Adipocyte (in vitro differentiated cells): ENCODE results near the gene CNKSR1.

ENCODE experiments used
- DNase-seq: peaks from one replicate; pipeline ENCODE4 v3.0.0-alpha.2; 2015; ENCODE audit warnings: low read depth
- H3K27me3 ChIP-seq: replicated peaks from 2 replicates; pipeline ENCODE4 v1.7.0; 2013; ENCODE audit warnings: mild to moderate bottlenecking, low read length, moderate library complexity; ENCODE audit not compliant: control insufficient read depth, insufficient read depth
- H3K36me3 ChIP-seq: 2 replicates; pipeline ENCODE4 v1.7.0; 2013; ENCODE audit warnings: low read length, mild to moderate bottlenecking, moderate library complexity; ENCODE audit not compliant: control insufficient read depth, insufficient read depth, severe bottlenecking
- H3K4me1 ChIP-seq: 2 replicates; pipeline ENCODE4 v1.7.0; 2013; ENCODE audit warnings: mild to moderate bottlenecking, low read length, moderate library complexity; ENCODE audit not compliant: control insufficient read depth, insufficient read depth
- H3K4me3 ChIP-seq: 2 replicates; pipeline ENCODE4 v1.7.0; 2013; ENCODE audit warnings: mild to moderate bottlenecking, low read length, moderate library complexity
- H3K9ac ChIP-seq: 2 replicates; pipeline ENCODE4 v1.7.0; 2013; ENCODE audit warnings: mild to moderate bottlenecking, low read length, moderate library complexity
- H3K9me3 ChIP-seq: 2 replicates; pipeline ENCODE4 v1.7.0; 2013; ENCODE audit warnings: mild to moderate bottlenecking, low read length, moderate library complexity; ENCODE audit not compliant: control insufficient read depth

The CNKSR1 gene

DNA sequence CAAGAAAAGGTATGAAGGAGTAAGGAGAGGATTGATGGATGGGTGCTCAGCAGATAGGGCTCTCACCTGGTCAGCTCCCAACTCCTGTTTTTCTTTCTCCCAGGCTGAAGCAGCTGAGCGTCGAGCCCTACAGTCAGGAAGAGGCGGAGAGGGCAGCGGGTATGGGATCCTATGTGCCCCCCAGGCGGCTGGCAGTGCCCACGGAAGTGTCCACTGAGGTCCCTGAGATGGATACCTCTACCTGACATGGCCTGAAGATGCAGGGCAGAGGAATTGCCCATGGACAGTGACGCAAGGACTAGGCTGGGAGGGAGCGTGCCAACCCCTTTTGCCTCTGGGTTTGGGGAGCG is 6.8 kb upstream of the CNKSR1 start:
- H3K36me3 ChIP-seq, result no peaks in the 10 kb centered on the region
- H3K9ac ChIP-seq, result peak overlapping the region; percentile 96
- H3K27me3 ChIP-seq, result no peaks in the 10 kb centered on the region
- no peak for DNase-seq
- H3K4me3 ChIP-seq, result peak overlapping the region; percentile 89
- no peaks in the 10 kb centered on the region for H3K9me3 ChIP-seq
- H3K4me1 ChIP-seq, result peaks cover 15% of the 10 kb centered on the region

DNA sequence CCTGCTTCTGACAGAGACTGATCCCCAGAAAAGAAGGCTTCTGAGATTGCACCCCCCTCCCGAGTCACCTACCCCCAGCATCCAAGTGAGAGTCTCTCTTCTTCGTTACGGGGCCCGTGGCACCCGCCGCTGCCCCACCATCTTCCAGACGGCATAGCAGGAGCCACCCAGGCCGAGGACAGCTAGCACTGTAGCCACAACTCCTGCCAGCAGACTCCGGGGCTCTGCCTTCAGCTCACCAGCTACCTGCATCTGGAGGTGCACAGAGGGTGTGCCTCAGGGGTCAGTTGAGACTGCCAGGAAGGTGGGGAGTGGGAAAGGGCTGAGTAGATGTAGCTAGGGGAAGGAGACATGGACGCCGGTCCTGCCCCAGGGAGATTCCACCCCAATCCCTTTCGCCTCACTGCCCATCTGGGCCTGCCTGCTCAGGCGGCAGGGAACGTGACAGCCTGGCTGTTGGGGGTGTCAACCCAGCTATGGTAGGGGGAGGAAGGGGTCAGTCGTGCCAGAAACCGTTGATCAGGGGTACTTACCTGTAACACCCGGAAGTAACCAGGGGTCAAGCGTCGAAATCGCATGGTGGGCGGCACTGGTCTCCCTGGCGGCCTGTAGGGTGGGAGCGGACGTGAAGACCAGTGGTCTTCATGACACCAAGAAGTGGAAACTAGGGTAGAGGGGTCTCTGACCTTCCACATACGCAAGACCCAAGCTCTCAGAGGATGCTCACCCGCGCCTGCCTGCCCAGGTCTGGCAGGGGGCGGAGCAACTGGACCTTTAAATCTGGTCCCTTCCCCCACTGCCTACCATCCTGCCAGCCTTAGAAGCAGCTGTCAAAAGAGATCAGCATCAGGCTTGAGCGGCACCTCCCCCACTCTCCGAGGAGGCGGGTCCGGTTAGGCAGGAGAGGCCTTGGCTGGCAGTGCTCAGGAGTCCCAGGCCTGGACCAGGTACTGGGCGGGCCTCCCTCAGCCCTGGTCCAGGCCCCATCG is 5.9 kb upstream of the CNKSR1 start, which contains the start of gene ZNF593OS:
Gene ZNF593OS (minus strand): TSS at position 749 of the 989 bp plus-strand sequence. CDS start 171 bp downstream, at position 578.
- Histone ChIP-seq H3K4me1 (peaks cover 15% of the 10 kb centered on the region), H3K9ac (peak within 1 kb of the TSS; percentile 96), H3K36me3 (no peaks in the 10 kb centered on the region), H3K9me3 (no peaks in the 10 kb centered on the region), H3K27me3 (no peaks in the 10 kb centered on the region), H3K4me3 (peak within 1 kb of the TSS; percentile 89)
- DNase-seq, result no peak

DNA sequence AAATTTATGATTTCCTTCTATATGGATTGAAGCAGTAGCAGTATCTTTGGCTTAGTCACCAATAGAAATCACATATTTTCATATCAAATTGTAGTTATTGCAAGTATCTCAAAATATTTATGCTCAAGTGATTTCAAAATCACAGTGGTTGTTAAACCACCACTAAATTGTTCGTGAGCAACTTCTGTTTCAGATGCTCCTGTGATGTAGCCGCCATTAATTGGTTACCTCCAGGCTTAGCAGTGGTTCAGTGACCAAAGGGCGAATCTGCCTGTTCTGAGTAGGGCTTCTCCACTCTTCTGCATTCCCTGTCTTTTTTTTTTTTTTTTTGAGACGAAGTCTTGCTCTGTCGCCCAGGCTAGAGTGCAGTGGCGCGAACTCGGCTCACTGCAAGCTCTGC is 1.9 kb upstream of the CNKSR1 start:
- Histone ChIP-seq H3K36me3 (no peaks in the 10 kb centered on the region), H3K9ac (no peak overlapping the region), H3K4me3 (no peak overlapping the region), H3K27me3 (no peaks in the 10 kb centered on the region), H3K4me1 (peaks cover 9% of the 10 kb centered on the region), H3K9me3 (no peaks in the 10 kb centered on the region)
- no peak for DNase-seq

- Histone ChIP-seq H3K4me1 (no peaks in the 10 kb centered on the region), H3K9ac (no peak overlapping the region), H3K36me3 (no peaks in the 10 kb centered on the region), H3K9me3 (no peaks in the 10 kb centered on the region), H3K27me3 (peaks cover 2% of the 10 kb centered on the region), H3K4me3 (no peak overlapping the region)
- DNase-seq, result no peak
These were observed 2.8 kb downstream of the CNKSR1 start for GRCh38 chr1:26180010-26180506.

DNA sequence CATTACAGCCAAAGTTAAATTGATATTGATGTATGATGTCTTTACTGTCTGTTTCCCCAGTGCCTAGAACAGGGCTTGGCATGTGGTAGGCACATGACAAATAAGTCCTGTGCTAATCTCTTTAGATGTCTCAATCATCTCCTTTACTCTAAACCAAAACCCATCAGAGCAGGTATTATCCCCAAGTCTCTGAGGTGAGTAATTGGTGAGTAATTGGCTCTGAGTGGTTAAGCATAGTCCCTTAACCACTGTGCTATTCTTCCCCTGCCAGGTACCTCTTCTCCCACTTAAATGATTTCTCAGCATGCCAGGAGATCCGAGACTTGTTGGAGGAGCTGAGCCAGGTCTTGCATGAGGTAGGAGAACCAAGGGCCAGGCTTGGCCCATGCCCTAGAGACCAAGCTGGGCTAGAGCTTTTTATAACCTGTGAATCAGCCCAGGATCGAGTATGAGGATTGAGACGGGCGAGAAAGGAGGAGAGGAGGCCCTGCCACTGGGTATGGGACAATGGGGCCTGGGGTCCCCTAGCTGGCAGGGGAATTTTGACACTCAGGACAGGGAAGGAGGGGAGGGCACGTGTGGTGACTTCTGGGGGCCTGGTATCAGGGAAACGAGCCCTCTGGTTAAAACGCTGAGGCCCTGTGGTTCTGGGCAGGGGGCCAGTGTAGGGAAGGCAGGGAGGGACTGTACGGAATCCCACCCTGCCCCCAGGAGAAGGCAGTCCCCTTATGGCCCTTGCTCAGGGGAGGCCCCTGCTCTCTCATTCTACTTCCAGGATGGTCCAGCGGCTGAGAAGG is 4.5 kb downstream of the CNKSR1 start:
- no peak for DNase-seq
- no peaks in the 10 kb centered on the region for H3K36me3 ChIP-seq
- no peaks in the 10 kb centered on the region for H3K9me3 ChIP-seq

GRCh38 chr1:26182383-26182696 is 5.0 kb downstream of the CNKSR1 start:
- H3K4me1 ChIP-seq, result no peaks in the 10 kb centered on the region
- no peaks in the 10 kb centered on the region for H3K9me3 ChIP-seq
- no peak overlapping the region for H3K4me3 ChIP-seq
- H3K36me3 ChIP-seq, result no peaks in the 10 kb centered on the region
- peaks cover 14% of the 10 kb centered on the region for H3K27me3 ChIP-seq
- no peak overlapping the region for H3K9ac ChIP-seq
- DNase-seq, result no peak

More for the DNA sequence above, 4.5 kb downstream of the CNKSR1 start:
- H3K4me1 ChIP-seq, result no peaks in the 10 kb centered on the region
- peaks cover 8% of the 10 kb centered on the region for H3K27me3 ChIP-seq
- H3K9ac ChIP-seq, result no peak overlapping the region
- H3K4me3 ChIP-seq, result no peak overlapping the region

GRCh38 chr1:26184086-26184485 is 6.8 kb downstream of the CNKSR1 start:
- Histone ChIP-seq H3K4me3 (no peak overlapping the region), H3K36me3 (no peaks in the 10 kb centered on the region), H3K27me3 (peaks cover 15% of the 10 kb centered on the region)

DNA sequence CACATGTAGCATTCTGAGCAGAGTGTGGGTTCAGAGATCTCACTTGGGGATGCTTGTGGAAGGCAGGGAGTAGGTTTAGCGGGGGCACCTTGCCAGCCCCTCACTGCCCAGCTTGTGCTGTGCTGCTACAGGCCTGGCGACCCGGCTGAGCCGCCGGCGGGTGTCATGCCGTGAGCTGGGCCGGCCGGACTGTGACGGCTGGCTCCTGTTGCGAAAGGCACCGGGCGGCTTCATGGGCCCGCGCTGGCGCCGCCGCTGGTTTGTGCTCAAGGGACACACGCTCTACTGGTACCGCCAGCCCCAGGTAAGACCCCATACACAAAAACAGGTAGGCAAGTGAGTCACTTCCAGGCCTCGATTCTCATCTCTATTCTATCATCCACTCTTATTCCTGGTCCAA is 7.6 kb downstream of the CNKSR1 start:
- Histone ChIP-seq H3K4me1 (no peaks in the 10 kb centered on the region), H3K4me3 (no peak overlapping the region), H3K27me3 (peaks cover 15% of the 10 kb centered on the region), H3K9me3 (no peaks in the 10 kb centered on the region), H3K36me3 (no peaks in the 10 kb centered on the region), H3K9ac (no peak overlapping the region)
- no peak for DNase-seq

More at GRCh38 chr1:26184086-26184485, 6.8 kb downstream of the CNKSR1 start:
- no peaks in the 10 kb centered on the region for H3K9me3 ChIP-seq
- H3K9ac ChIP-seq, result no peak overlapping the region
- no peak for DNase-seq
- no peaks in the 10 kb centered on the region for H3K4me1 ChIP-seq

- no peaks in the 10 kb centered on the region for H3K4me1 ChIP-seq
- DNase-seq, result no peak
- H3K9me3 ChIP-seq, result no peaks in the 10 kb centered on the region
- no peaks in the 10 kb centered on the region for H3K36me3 ChIP-seq
- peaks cover 25% of the 10 kb centered on the region for H3K27me3 ChIP-seq
- H3K9ac ChIP-seq, result no peak overlapping the region
- no peak overlapping the region for H3K4me3 ChIP-seq
These were observed 10.6 kb downstream of the CNKSR1 start for GRCh38 chr1:26187882-26188281.

DNA sequence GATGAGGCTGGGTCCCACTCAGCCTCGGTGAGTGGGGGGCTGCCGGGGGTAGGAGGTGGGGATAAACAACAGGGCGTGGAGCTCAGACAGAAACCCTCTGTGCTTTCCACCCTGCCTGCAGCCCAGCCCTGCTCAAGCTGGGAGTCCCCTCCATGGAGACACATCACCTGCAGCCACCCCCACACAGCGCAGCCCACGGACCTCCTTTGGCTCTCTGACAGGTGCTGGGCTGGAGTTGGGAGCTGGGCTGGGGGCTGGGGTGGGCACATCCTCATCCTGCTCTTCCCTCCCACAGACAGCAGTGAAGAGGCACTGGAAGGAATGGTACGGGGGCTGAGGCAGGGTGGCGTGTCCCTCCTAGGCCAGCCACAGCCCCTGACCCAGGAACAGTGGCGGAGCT is 11.2 kb downstream of the CNKSR1 start:
- no peak for DNase-seq
- Histone ChIP-seq H3K27me3 (peaks cover 28% of the 10 kb centered on the region), H3K36me3 (no peaks in the 10 kb centered on the region)

DNA sequence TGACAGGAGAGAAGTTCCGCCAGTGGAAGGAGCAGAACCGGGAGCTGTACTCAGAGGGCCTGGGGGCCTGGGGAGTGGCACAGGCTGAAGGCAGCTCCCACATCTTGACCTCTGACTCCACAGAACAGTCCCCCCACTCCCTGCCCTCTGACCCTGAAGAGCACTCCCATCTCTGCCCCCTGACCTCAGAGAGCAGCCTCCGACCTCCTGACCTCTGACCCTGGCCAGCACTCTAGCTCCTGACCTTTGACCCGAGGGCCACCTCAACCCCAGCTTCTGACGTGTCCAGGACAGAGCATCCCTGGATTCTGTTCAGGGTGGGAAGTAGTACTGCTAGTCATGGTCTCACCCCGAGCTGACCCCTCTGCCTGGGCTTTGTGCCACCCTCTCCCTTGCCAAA is 12.0 kb downstream of the CNKSR1 start:
- Histone ChIP-seq H3K36me3 (no peaks in the 10 kb centered on the region), H3K9me3 (no peaks in the 10 kb centered on the region), H3K27me3 (peaks cover 36% of the 10 kb centered on the region), H3K4me3 (no peak overlapping the region), H3K9ac (no peak overlapping the region), H3K4me1 (no peaks in the 10 kb centered on the region)
- DNase-seq, result no peak

More for the DNA sequence above, 11.2 kb downstream of the CNKSR1 start:
- no peaks in the 10 kb centered on the region for H3K4me1 ChIP-seq
- H3K9ac ChIP-seq, result no peak overlapping the region
- H3K4me3 ChIP-seq, result no peak overlapping the region
- no peaks in the 10 kb centered on the region for H3K9me3 ChIP-seq
